ENCODE results near the gene TSPAN9. TPM values are rescaled to one million over a fixed set of nuclear protein-coding genes. Genes with fewer than 3 reads are reported as not detected.
"Not testable (repeated sequence)": the region's sequence is repeated elsewhere in the genome, so short reads cannot be mapped to it uniquely, and the experiment has no call there.

TSPAN9 gene
- total RNA-seq, 1 donor from 2014 or later = 0.48 TPM

DNA sequence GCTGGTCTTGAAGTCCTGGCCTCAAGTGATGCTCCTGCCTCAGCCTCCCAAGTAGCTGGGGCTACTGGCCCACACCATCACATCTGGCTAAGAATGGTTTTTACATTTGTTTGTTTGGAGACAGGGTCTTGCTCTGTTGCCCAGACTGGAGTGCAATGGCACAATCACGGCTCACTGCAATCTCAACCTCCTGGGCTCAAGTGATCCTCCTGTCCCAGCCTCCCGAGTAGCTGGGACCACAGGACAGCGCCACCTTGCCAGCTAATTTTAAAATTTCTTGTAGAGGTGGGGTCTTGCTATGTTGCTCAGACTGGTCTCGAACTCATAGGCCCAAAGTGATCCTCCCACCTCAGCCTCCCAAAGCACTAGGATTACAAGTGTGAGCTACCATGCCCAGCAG, 28.6 kb upstream of the TSPAN9 start:
- no peak for DNase-seq (ENCODE audit: low spot score)
- no peak overlapping the region for H3K27ac Mint-ChIP-seq
- intact Hi-C loops (cut with micrococcal nuclease) = no loop called here
- no peaks in the 10 kb centered on the region for H3K36me3 Mint-ChIP-seq (ENCODE audit: low read depth)
- H3K9me3 Mint-ChIP-seq = no peaks in the 10 kb centered on the region
- no peak overlapping the region for H3K4me3 Mint-ChIP-seq (ENCODE audit: low read depth)
- H3K27me3 Mint-ChIP-seq (ENCODE audit: low read depth) = peaks cover 8% of the 10 kb centered on the region
- H3K4me1 Mint-ChIP-seq (ENCODE audit: low read depth) = no peaks in the 10 kb centered on the region

DNA sequence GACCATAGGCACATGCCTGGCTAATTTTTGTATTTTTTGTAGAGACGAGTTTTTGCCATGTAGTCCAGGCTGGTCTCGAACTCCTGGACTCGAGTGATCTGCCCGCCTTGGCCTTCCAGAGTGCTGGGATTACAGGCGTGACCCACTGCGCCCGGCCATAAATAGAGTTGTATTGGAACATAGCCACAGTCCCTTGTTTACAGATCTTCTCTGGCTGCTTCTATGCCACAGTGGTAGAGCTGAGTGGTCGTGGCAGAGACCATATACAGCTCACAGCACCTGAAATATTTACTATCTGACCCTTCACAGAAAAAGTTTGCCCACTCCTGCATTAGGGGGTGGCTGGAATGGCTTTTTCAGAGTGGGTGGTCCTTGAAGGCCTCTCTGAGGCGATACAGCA, 28.0 kb upstream of the TSPAN9 start:
- Mint-ChIP-seq H3K9me3 (no peaks in the 10 kb centered on the region), H3K36me3 (ENCODE audit: low read depth) (no peaks in the 10 kb centered on the region), H3K27ac (no peak overlapping the region), H3K4me1 (ENCODE audit: low read depth) (no peaks in the 10 kb centered on the region), H3K27me3 (ENCODE audit: low read depth) (peaks cover 8% of the 10 kb centered on the region), H3K4me3 (ENCODE audit: low read depth) (no peak overlapping the region)
- intact Hi-C loops (cut with micrococcal nuclease) = no loop called here
- DNase-seq (ENCODE audit: low spot score) = no peak

DNA sequence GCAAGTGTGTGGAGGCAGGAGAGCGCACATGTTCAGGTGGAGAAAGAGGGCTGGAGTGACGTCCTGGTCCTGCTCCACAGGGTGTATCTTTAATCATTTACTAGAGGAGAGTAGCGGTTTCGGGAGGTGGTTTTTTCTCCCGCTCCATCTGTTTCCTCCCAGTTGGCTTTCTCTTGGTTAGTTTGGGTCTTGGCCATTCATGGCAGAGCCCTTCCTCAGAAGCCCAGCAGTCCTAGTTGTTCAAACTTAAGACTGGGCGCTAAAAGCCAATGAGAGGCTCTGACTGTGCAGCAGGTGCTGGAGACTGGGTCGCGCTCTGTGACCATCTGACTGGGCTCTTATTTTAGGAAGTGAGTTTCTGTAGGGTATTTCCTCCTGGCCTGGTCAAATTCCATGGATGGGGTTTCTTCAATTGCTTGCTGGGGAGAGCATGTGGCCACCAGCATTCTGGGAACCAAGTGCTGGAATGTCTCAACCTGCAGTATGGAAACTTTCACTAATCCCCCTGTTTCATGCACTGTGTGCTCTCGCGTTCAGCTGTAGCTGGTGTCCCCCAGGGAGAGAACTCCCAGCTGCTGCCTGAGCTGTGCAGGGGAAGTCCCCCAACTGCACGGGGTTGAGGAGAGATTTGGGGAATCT, 27.4 kb upstream of the TSPAN9 start:
- Mint-ChIP-seq H3K36me3 (ENCODE audit: low read depth) (no peaks in the 10 kb centered on the region), H3K27me3 (ENCODE audit: low read depth) (peaks cover 8% of the 10 kb centered on the region), H3K9me3 (no peaks in the 10 kb centered on the region), H3K4me3 (ENCODE audit: low read depth) (no peak overlapping the region), H3K4me1 (ENCODE audit: low read depth) (no peaks in the 10 kb centered on the region), H3K27ac (no peak overlapping the region)
- DNase-seq (ENCODE audit: low spot score) = no peak
- intact Hi-C loops (cut with micrococcal nuclease) = no loop called here

DNA sequence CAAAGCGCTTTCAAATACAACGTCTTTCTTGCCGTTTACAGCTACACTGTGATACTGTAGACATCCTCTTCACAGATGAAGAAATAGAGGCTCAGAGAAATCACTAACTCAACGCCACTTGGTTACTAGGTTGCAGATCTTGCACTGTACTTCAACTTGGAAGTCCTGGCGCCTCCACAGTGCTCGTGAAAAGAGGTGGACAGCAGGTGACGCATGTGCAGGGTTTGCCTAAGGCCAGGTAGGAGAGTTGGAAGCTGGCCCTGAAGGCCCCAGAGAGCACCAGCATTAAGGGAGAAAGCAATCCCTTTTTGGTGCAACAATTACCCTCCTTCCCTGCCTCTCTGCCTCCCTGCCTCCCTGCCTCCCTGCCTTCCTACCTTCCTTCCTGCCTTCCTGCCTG, 22.8 kb upstream of the TSPAN9 start:
- H3K4me1 Mint-ChIP-seq (ENCODE audit: low read depth) = no peaks in the 10 kb centered on the region
- intact Hi-C loops (cut with micrococcal nuclease) = no loop called here
- H3K27me3 Mint-ChIP-seq (ENCODE audit: low read depth) = peaks cover 12% of the 10 kb centered on the region
- DNase-seq (ENCODE audit: low spot score) = no peak
- no peaks in the 10 kb centered on the region for H3K9me3 Mint-ChIP-seq
- no peak overlapping the region for H3K27ac Mint-ChIP-seq
- H3K36me3 Mint-ChIP-seq (ENCODE audit: low read depth) = no peaks in the 10 kb centered on the region
- H3K4me3 Mint-ChIP-seq (ENCODE audit: low read depth) = no peak overlapping the region

DNA sequence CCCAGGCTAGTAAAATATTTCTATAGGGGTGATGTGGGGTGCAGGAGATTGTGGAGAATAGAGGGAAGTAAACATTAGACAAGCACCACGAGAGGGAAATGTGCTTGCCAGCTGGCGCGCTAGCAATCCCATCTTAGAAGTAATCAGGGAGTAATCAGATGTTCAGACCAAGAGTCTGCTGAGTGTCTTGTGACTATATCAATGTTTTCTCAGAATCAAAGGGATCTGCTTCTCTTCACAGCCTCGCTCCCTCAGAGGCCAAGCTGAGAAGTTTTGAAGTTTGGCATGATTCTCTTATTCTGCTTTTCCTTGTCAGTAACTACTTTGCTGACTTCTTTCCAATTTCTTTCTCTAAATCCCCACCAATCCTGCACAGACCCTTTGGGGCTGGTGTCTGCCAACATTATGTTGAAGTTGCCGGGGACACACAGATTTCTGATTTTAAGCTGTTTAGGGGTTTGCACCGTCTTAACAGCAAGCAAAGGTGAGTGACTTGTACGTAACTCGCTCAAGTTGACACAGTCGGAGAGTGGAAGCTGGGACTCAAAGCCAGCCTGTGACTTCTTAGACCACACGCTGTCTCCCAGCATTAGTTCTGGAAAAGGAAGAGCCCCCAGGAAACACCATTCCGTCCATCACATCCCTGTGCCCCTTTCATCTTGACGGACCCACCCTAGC, 22.0 kb upstream of the TSPAN9 start:
- Mint-ChIP-seq H3K4me3 (ENCODE audit: low read depth) (no peak overlapping the region), H3K36me3 (ENCODE audit: low read depth) (no peaks in the 10 kb centered on the region), H3K27me3 (ENCODE audit: low read depth) (peaks cover 10% of the 10 kb centered on the region), H3K4me1 (ENCODE audit: low read depth) (no peaks in the 10 kb centered on the region), H3K9me3 (no peaks in the 10 kb centered on the region), H3K27ac (no peak overlapping the region)
- DNase-seq (ENCODE audit: low spot score) = no peak
- intact Hi-C loops (cut with micrococcal nuclease) = no loop called here

- Mint-ChIP-seq H3K4me3 (ENCODE audit: low read depth) (no peak overlapping the region), H3K27ac (no peak overlapping the region), H3K9me3 (no peaks in the 10 kb centered on the region), H3K36me3 (ENCODE audit: low read depth) (no peaks in the 10 kb centered on the region), H3K4me1 (ENCODE audit: low read depth) (no peaks in the 10 kb centered on the region), H3K27me3 (ENCODE audit: low read depth) (peaks cover 8% of the 10 kb centered on the region)
- no peak for DNase-seq (ENCODE audit: low spot score)
- intact Hi-C loops (cut with micrococcal nuclease) = no loop called here
Measured at GRCh38 chr12:3055704-3056467, 21.3 kb upstream of the TSPAN9 start.

DNA sequence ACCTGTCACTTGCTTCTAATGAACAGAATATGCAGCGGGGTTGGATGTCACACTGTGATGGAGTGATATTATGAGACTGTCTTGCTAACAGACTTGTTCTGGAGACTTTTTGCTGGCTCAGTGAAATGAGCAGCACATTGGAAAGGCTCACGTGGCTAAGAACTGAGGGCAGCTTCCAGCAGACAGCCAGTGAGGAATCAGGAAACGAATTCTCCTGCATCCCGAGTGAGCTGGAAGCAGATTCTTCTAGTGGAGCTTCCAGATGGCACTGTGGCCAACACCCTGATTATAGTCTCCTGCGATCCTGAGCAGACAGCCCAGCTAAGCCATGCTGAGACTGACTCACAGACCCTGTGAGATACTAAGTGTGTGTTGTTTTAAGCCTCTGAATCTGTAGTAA, 16.1 kb upstream of the TSPAN9 start:
- no peaks in the 10 kb centered on the region for H3K4me1 Mint-ChIP-seq (ENCODE audit: low read depth)
- DNase-seq (ENCODE audit: low spot score) = no peak
- H3K36me3 Mint-ChIP-seq (ENCODE audit: low read depth) = no peaks in the 10 kb centered on the region
- H3K27me3 Mint-ChIP-seq (ENCODE audit: low read depth) = peaks cover 18% of the 10 kb centered on the region
- H3K4me3 Mint-ChIP-seq (ENCODE audit: low read depth) = no peak overlapping the region
- intact Hi-C loops (cut with micrococcal nuclease) = no loop called here
- H3K9me3 Mint-ChIP-seq = no peaks in the 10 kb centered on the region
- H3K27ac Mint-ChIP-seq = no peak overlapping the region

- no peaks in the 10 kb centered on the region for H3K4me1 Mint-ChIP-seq (ENCODE audit: low read depth)
- H3K27me3 Mint-ChIP-seq (ENCODE audit: low read depth) = peaks cover 18% of the 10 kb centered on the region
- H3K4me3 Mint-ChIP-seq (ENCODE audit: low read depth) = no peak overlapping the region
- no peaks in the 10 kb centered on the region for H3K36me3 Mint-ChIP-seq (ENCODE audit: low read depth)
- H3K27ac Mint-ChIP-seq = no peak overlapping the region
- intact Hi-C loops (cut with micrococcal nuclease) = no loop called here
- no peak for DNase-seq (ENCODE audit: low spot score)
- no peaks in the 10 kb centered on the region for H3K9me3 Mint-ChIP-seq
Measured at GRCh38 chr12:3061501-3062215, 15.5 kb upstream of the TSPAN9 start.

DNA sequence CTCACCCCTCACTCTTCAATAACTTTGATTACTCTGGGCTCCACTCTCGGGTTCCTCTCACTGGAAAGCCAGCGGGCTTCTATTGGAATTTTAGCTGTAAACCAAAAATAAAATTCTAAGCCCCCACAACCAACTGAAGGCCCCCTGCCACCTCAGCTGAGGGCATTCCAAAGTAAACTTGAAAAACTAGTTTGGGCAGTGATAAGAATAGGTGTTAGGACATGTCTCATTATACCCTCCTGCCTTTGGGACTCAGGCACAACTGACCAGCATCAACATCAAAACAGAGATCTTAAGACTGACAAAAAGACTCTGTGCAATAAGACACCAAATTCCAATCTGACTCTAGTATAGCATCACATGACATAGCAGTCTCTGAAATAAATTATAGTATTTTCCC, 11.9 kb upstream of the TSPAN9 start:
- intact Hi-C loops (cut with micrococcal nuclease) = no loop called here
- no peaks in the 10 kb centered on the region for H3K36me3 Mint-ChIP-seq (ENCODE audit: low read depth)
- no peaks in the 10 kb centered on the region for H3K9me3 Mint-ChIP-seq
- H3K27me3 Mint-ChIP-seq (ENCODE audit: low read depth) = peaks cover 23% of the 10 kb centered on the region
- no peak overlapping the region for H3K27ac Mint-ChIP-seq
- no peak overlapping the region for H3K4me3 Mint-ChIP-seq (ENCODE audit: low read depth)
- DNase-seq (ENCODE audit: low spot score) = no peak
- no peaks in the 10 kb centered on the region for H3K4me1 Mint-ChIP-seq (ENCODE audit: low read depth)

DNA sequence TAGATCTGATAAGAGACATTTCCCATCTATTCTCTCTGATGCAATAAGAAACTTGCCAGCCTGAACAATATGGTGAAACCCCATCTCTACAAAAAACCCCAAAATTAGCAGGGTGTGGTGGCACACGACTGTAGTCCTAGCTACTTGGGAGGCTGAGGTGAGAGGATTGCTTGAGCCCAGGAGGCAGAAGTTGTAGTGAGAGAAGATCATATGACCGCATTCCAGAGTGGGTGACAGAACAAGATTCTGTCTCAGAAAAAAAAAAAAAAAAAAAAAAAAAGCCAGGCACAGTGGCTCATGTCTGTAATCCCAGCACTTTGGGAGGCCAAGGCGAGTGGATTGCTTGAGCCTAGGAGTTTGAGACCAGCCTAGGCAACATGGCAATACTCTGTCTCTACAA, 11.3 kb upstream of the TSPAN9 start:
- H3K4me3 Mint-ChIP-seq (ENCODE audit: low read depth); H3K4me1 Mint-ChIP-seq (ENCODE audit: low read depth); intact Hi-C loops (cut with micrococcal nuclease); DNase-seq (ENCODE audit: low spot score); H3K36me3 Mint-ChIP-seq (ENCODE audit: low read depth); H3K9me3 Mint-ChIP-seq; H3K27ac Mint-ChIP-seq: not testable (repeated sequence)
- H3K27me3 Mint-ChIP-seq (ENCODE audit: low read depth) = peaks cover 23% of the 10 kb centered on the region

- Mint-ChIP-seq H3K4me3 (ENCODE audit: low read depth) (no peak overlapping the region), H3K27ac (no peak overlapping the region), H3K9me3 (no peaks in the 10 kb centered on the region), H3K27me3 (ENCODE audit: low read depth) (peaks cover 14% of the 10 kb centered on the region), H3K36me3 (ENCODE audit: low read depth) (no peaks in the 10 kb centered on the region), H3K4me1 (ENCODE audit: low read depth) (no peaks in the 10 kb centered on the region)
- no peak for DNase-seq (ENCODE audit: low spot score)
- intact Hi-C loops (cut with micrococcal nuclease) = loop anchor here (5.0 kb wide), 1 partner anchor 133 kb away; no protein-coding TSS in a partner anchor
Measured at GRCh38 chr12:3069714-3070113, 7.5 kb upstream of the TSPAN9 start.

DNA sequence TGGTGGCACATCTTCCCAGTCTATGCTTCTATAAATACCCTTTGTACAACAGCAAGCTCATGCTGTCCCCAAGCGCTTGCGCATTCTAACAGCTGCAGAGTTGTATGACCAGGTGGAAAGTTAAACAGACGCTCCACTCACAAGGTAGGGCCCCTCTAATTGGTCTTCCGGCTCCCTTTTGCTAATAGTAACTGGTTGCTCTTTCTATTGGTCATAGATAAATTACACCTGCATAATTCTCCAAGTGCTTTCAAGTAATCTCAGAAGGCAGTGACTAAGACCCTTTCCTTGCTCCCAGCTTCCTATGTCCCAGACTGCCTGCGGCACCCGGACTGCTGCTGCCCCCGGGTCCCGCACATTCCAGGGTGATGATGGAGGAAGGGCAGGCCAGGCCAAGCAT, 6.1 kb upstream of the TSPAN9 start:
- intact Hi-C loops (cut with micrococcal nuclease) = loop anchor here (5.0 kb wide), 1 partner anchor 131 kb away; no protein-coding TSS in a partner anchor
- Mint-ChIP-seq H3K9me3 (no peaks in the 10 kb centered on the region), H3K27ac (no peak overlapping the region), H3K27me3 (ENCODE audit: low read depth) (peaks cover 15% of the 10 kb centered on the region), H3K4me3 (ENCODE audit: low read depth) (no peak overlapping the region), H3K36me3 (ENCODE audit: low read depth) (no peaks in the 10 kb centered on the region), H3K4me1 (ENCODE audit: low read depth) (no peaks in the 10 kb centered on the region)
- no peak for DNase-seq (ENCODE audit: low spot score)
